D721Med (cell line): ENCODE measurements around the gene FAH.

Experiments
- DNase-seq: peaks from one replicate; pipeline ENCODE4 v3.0.0; 2011; ENCODE audit warnings: low spot score; ENCODE audit not compliant: insufficient read length
- FAIRE-seq: peaks from 2 replicates; lab custom pipeline; 2011; peaks lifted over from hg19 to GRCh38; lab: Jason Lieb, UNC
- CTCF ChIP-seq: IDR thresholded peaks from 2 replicates; pipeline ENCODE4 v1.5.1; 2012; ENCODE audit warnings: mild to moderate bottlenecking, control low read depth; ENCODE audit not compliant: insufficient read depth; ENCODE audit errors: missing control alignments

The FAH gene

GRCh38 chr15:80171787-80172186, 19.0 kb downstream of the FAH start:
- no peak for TF ChIP-seq CTCF
- FAIRE-seq (no peak), DNase-seq (no peak)

GRCh38 chr15:80172401-80172800, 19.6 kb downstream of the FAH start:
- TF ChIP-seq CTCF, result no peak
- DNase-seq (no peak), FAIRE-seq (no peak)

GRCh38 chr15:80173022-80173759, 20.4 kb downstream of the FAH start:
- no peak for FAIRE-seq
- peak; percentile 70 for TF ChIP-seq CTCF
- DNase-seq, result peak; percentile 46

- FAIRE-seq, result no peak
- TF ChIP-seq CTCF, result no peak
- no peak for DNase-seq
Observed at GRCh38 chr15:80174017-80174746, 21.4 kb downstream of the FAH start.

GRCh38 chr15:80175436-80175835, 22.6 kb downstream of the FAH start:
- DNase-seq, result no peak

GRCh38 chr15:80176443-80176842, 23.6 kb downstream of the FAH start:
- DNase-seq, result no peak
- FAIRE-seq, result no peak
- TF ChIP-seq CTCF, result no peak

More at GRCh38 chr15:80175436-80175835, 22.6 kb downstream of the FAH start:
- TF ChIP-seq CTCF, result no peak
- no peak for FAIRE-seq

GRCh38 chr15:80177156-80177555, 24.4 kb downstream of the FAH start:
- DNase-seq (no peak), FAIRE-seq (no peak)
- no peak for TF ChIP-seq CTCF
